ENCODE data around the gene GFPT1.

Gene GFPT1

DNA sequence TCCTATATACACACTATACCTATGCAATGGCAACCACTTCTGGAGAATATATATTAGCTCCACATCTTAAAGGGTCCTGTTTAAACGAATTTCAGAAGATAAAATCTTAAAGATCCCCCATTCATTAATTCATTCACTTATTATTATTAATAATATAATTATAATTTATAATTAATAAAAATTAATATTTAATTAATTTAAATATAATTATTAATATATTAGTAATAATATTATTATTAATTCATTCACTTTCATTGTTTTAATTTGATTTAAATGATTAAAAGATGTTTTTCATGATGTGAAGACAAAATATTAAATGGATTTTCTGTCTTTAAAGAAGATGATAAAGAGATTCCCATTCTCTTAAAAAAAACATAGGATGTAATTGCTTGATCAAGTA lies 29.1 kb upstream of the GFPT1 start:
- no peak overlapping the region for H3K4me3 ChIP-seq (ENCODE audit: low read depth, low read length)
- TF ChIP-seq, protein P1, sequence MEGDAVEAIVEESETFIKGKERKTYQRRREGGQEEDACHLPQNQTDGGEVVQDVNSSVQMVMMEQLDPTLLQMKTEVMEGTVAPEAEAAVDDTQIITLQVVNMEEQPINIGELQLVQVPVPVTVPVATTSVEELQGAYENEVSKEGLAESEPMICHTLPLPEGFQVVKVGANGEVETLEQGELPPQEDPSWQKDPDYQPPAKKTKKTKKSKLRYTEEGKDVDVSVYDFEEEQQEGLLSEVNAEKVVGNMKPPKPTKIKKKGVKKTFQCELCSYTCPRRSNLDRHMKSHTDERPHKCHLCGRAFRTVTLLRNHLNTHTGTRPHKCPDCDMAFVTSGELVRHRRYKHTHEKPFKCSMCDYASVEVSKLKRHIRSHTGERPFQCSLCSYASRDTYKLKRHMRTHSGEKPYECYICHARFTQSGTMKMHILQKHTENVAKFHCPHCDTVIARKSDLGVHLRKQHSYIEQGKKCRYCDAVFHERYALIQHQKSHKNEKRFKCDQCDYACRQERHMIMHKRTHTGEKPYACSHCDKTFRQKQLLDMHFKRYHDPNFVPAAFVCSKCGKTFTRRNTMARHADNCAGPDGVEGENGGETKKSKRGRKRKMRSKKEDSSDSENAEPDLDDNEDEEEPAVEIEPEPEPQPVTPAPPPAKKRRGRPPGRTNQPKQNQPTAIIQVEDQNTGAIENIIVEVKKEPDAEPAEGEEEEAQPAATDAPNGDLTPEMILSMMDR (IDR thresholded peaks at IDR 0.05; ENCODE audit: low read depth, low read length): no peak

DNA sequence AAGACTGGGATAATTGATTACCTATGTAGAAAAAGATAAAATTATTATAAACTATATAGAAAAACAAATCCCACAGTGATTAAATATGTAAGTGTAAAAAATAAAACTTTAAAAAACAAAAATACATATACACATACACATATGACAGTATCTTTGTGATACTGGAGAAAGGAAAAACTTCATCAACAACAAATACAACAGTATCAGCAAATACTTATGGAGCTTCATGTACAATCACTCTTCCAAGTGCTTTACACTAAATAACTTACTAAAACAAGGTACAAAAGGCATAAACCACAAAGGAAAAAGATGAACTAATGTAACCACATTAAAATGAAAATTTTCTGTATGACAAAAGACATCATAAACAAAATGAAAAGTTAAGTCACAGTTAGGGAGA lies 24.1 kb upstream of the GFPT1 start:
- TF ChIP-seq, protein P1 (IDR thresholded peaks at IDR 0.05; ENCODE audit: low read depth, low read length): no peak
- no peak overlapping the region for H3K4me3 ChIP-seq (ENCODE audit: low read depth, low read length)

DNA sequence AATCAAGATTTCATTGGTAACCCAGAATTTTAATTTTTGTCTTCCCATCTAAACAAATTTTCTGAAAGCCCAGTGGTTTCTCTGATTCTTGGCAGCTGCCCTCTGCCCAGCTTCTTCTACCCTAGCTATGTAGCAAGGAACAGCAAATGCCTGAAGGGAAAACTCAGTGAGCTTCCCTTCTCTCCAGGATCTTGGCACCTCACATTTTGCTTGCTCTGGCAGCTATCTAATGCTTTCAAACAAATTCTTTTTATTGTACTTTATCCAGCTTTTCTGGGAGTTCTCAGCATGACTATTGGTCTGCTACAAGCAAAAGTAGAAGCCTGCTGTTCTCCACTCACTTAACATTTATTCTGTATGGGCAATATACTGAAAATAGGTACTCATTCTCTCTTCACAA lies 18.3 kb upstream of the GFPT1 start:
- H3K4me3 ChIP-seq (ENCODE audit: low read depth, low read length): no peak overlapping the region
- TF ChIP-seq, protein P1 (IDR thresholded peaks at IDR 0.05; ENCODE audit: low read depth, low read length): no peak

DNA sequence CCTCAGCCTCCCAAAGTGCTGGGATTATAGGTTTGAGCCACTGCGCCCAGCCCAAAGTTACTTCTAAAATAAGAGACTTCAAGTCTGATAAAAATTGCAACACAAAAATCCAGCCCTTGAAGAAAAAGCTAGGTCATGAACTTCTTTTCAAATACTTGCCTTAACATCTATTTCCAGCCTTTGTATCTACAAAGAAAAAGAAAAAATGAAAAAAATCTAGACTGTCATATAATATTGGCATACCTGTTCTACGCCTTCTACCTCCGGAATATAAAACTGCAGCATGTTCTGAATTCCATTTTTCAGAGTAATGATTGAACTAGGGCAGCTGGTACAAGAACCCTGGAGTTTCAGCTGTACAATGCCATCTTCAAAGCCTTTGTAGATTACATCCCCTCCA lies 13.1 kb upstream of the GFPT1 start:
- TF ChIP-seq, protein P1 (IDR thresholded peaks at IDR 0.05; ENCODE audit: low read depth, low read length): no peak
- H3K4me3 ChIP-seq (ENCODE audit: low read depth, low read length): no peak overlapping the region

DNA sequence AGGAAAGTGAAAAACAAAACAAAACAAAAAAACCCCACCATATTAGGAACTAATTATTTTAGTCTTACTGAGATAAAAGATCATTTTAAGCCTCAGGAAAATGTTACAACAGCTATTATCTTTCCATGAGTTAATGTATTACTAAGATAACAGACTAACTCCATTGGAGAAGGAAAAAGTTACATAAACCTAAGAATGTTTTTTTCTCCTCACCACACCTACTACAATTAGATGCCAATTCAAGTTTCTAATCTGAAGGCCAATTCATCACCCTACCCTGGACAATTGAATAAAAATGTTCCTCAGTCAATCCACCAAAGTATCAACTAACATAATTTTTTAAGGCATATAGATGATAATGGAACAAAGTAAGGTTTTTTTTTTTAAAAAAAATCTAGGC lies 10.2 kb upstream of the GFPT1 start:
- H3K4me3 ChIP-seq (ENCODE audit: low read depth, low read length): no peak overlapping the region
- TF ChIP-seq, protein P1 (IDR thresholded peaks at IDR 0.05; ENCODE audit: low read depth, low read length): no peak

DNA sequence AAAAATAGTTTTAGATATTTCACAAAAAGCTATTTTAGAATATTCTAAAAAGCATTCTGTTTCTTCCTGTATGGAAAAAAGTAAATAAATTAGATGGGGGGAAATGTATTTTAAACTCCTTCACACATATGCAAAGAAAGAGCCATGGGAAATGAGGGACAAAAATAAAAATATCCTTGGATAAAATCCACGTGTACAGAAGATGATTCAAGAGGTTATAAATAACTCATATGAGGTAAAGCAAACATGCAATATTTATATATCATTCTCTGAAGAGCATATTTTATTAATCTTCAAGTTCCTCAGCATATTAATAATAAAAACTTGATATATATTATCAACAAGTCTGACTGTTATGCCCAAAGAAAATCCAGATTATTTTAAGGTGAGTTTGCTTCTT lies 8.8 kb upstream of the GFPT1 start:
- no peak overlapping the region for H3K4me3 ChIP-seq (ENCODE audit: low read depth, low read length)
- TF ChIP-seq, protein P1 (IDR thresholded peaks at IDR 0.05; ENCODE audit: low read depth, low read length): no peak

DNA sequence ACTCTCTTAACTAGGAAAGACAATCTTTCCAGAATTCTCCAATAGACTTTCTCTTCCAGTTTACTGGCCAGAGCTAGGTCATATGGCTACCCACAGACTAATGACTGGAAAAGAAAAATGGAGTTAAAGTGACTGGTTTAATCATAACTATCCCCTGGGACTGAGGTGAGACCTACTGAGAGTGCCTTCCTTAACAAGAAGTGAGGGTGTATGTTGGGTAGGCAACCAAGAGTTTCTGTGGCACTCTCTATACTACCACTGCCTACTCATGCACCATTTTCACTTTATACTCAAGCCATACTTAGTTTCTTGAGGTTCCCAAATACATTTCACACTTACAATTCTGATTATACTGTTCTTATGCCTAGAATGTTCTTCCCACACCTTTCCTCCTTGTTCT lies 6.9 kb upstream of the GFPT1 start:
- TF ChIP-seq, protein P1 (IDR thresholded peaks at IDR 0.05; ENCODE audit: low read depth, low read length): no peak
- H3K4me3 ChIP-seq (ENCODE audit: low read depth, low read length): no peak overlapping the region
